Esophagus muscularis mucosa (tissue), 4 donors: ENCODE data around the gene PNPLA1.

Experiments used
- CTCF ChIP-seq, 3 experiments: fragments of 200-600 bp in 2 of 3; fragments of 450-650 bp in 1 of 3; sonication (generic) in 2 of 3; IDR thresholded peaks; one replicate each; pipeline ENCODE4 v1.5.1; 2017 to 2019; ENCODE audit warnings: antibody characterized with exemption in 3 of 3, mild to moderate bottlenecking in 2 of 3, moderate library complexity in 1 of 3
- EP300 ChIP-seq: sonication (generic); formaldehyde crosslinking; IDR thresholded peaks from one replicate; pipeline ENCODE4 v1.6.1; 2017; ENCODE audit warnings: antibody characterized with exemption
- POLR2AphosphoS5 ChIP-seq, 2 donors: sonication (generic); formaldehyde crosslinking; IDR thresholded peaks; one replicate each; pipeline ENCODE4 v1.6.1; 2017; ENCODE audit warnings: antibody characterized with exemption in 2 of 2

- TF ChIP-seq CTCF (IDR thresholded peaks at IDR 0.05) (no peak), EP300 (no peak), POLR2AphosphoS5 (IDR thresholded peaks at IDR 0.05) (no peak)
Observed at GRCh38 chr6:36222924-36223323, 46.9 kb upstream of the PNPLA1 start.
